HCT116 (cell line): ENCODE results near the gene TEX30. TPM values are rescaled to one million over a fixed set of nuclear protein-coding genes. Genes with fewer than 3 reads are reported as not detected.

Experiments
- ATAC-seq: fragments of 200-7000 bp; cut with Tn5 transposase; 2 replicates; pipeline ENCODE4 v1.9.1; 2020; ENCODE audit warnings: mild to moderate bottlenecking, moderate library complexity
- BruUV-seq: library from RNA; stranded (reverse); fragments of 400-500 nt; replicated peaks from 2 replicates; lab custom pipeline; 2021; lab: Mats Ljungman, UMichigan
- CTCF ChIA-PET: fragments of 300-600 bp; sonication (Branson Sonifier 250); formaldehyde crosslinking; loops from one replicate; lab custom pipeline; 2021; ENCODE audit warnings: antibody characterized with exemption; lab: Charles Lee
- POLR2A ChIA-PET: fragments of 300-600, 350-600 bp; sonication (Branson Sonifier 250); formaldehyde crosslinking; loops from one replicate; lab custom pipeline; 2021; ENCODE audit warnings: antibody characterized with exemption; lab: Charles Lee
- RAD21 ChIA-PET, 2 experiments: fragments of 300-600 bp; sonication (Branson Sonifier 250); formaldehyde crosslinking; loops; one replicate each; lab custom pipeline; 2023; ENCODE audit warnings: low total read pairs in 2 of 2; ENCODE audit not compliant: uncharacterized antibody in 2 of 2, unreplicated experiment in 2 of 2, low non-redundant PET in 1 of 2; lab: Charles Lee
- DNase-seq: peaks from one replicate; pipeline ENCODE4 v3.0.0-alpha.2; 2010; ENCODE audit warnings: low read depth, low spot score
- H2AFZ ChIP-seq: fragments of 200-600 bp; shearing (Covaris generic), sonication (generic); 2 replicates; pipeline ENCODE4 v1.6.1; 2017; ENCODE audit warnings: low read depth, mixed run types, mixed read lengths, antibody characterized with exemption, low read length; ENCODE audit not compliant: poor library complexity, severe bottlenecking
- H3K27ac ChIP-seq: 2 replicates; pipeline ENCODE4 v1.5.1; 2012; ENCODE audit warnings: low read depth, low read length
- H3K27me3 ChIP-seq: fragments of 200-600 bp; sonication (generic); 2 replicates; pipeline ENCODE4 v1.6.1; 2016; ENCODE audit warnings: mixed run types, low read length, mixed read lengths; ENCODE audit not compliant: insufficient read depth
- H3K36me3 ChIP-seq, 2 experiments: fragments of 200-500 bp in 1 of 2; fragments of 200-600 bp in 1 of 2; sonication (Bioruptor generic) in 1 of 2; sonication (generic) in 1 of 2; 2 replicates each; pipeline versions ENCODE4 v1.5.1 to v1.6.1; 2014 to 2016; ENCODE audit warnings: low read length in 2 of 2, inconsistent platforms in 1 of 2, mixed read lengths in 1 of 2, mixed run types in 1 of 2; ENCODE audit not compliant: insufficient read depth in 2 of 2, control insufficient read depth in 1 of 2
- H3K4me1 ChIP-seq, 2 experiments: fragments of 200-600 bp in 1 of 2; sonication (generic) in 1 of 2; 2 replicates each; pipeline versions ENCODE4 v1.5.1 to v1.6.1; 2012 to 2017; ENCODE audit warnings: low read length in 2 of 2, inconsistent platforms in 1 of 2, mild to moderate bottlenecking in 1 of 2, mixed read lengths in 1 of 2, mixed run types in 1 of 2, moderate library complexity in 1 of 2; ENCODE audit not compliant: insufficient read depth in 2 of 2, control insufficient read depth in 1 of 2
- H3K4me2 ChIP-seq: fragments of 200-600 bp; sonication (generic); 2 replicates; pipeline ENCODE4 v1.6.1; 2017; ENCODE audit warnings: mixed run types, low read length, mixed read lengths
- H3K4me3 ChIP-seq, 2 experiments: fragments of 200-600 bp in 1 of 2; sonication (generic) in 1 of 2; replicated peaks in 1 of 2; 2 replicates each; pipeline ENCODE4 v1.5.1; 2011 to 2016; ENCODE audit warnings: low read length in 2 of 2, control low read depth in 1 of 2, low read depth in 1 of 2, mild to moderate bottlenecking in 1 of 2, mixed read lengths in 1 of 2, mixed run types in 1 of 2
- H3K79me2 ChIP-seq: fragments of 200-600 bp; sonication (generic); 2 replicates; pipeline ENCODE4 v1.6.1; 2017; ENCODE audit warnings: mild to moderate bottlenecking, mixed run types, low read length, moderate library complexity, mixed read lengths; ENCODE audit not compliant: insufficient read depth
- H3K9ac ChIP-seq: fragments of 200-600 bp; sonication (generic); 2 replicates; pipeline ENCODE4 v1.6.1; 2016; ENCODE audit warnings: low read length, mixed read lengths
- H3K9me2 ChIP-seq: fragments of 200-600 bp; sonication (generic), shearing (Covaris generic); 2 replicates; pipeline ENCODE4 v1.6.1; 2017; ENCODE audit warnings: mixed run types, mild to moderate bottlenecking, moderate library complexity; ENCODE audit not compliant: insufficient read depth
- H3K9me3 ChIP-seq, 2 experiments: fragments of 200-500 bp in 1 of 2; fragments of 200-600 bp in 1 of 2; sonication (Bioruptor generic) in 1 of 2; sonication (generic) in 1 of 2; 2 replicates each; pipeline ENCODE4 v1.6.1; 2014 to 2017; ENCODE audit warnings: low read length in 2 of 2, mixed read lengths in 2 of 2, inconsistent platforms in 1 of 2, low read depth in 1 of 2, mild to moderate bottlenecking in 1 of 2, mixed run types in 1 of 2, moderate library complexity in 1 of 2; ENCODE audit not compliant: control insufficient read depth in 1 of 2, insufficient read depth in 1 of 2
- H4K20me1 ChIP-seq: fragments of 200-600 bp; sonication (generic), shearing (Covaris generic); 2 replicates; pipeline ENCODE4 v1.6.1; 2017; ENCODE audit warnings: mixed run types, mild to moderate bottlenecking, moderate library complexity; ENCODE audit not compliant: insufficient read depth
- CBX3 ChIP-seq: IDR thresholded peaks from 2 replicates; pipeline ENCODE4 v1.6.1; 2012; ENCODE audit warnings: low read depth
- CEBPB ChIP-seq: IDR thresholded peaks from 2 replicates; pipeline ENCODE4 v1.6.1; 2012; ENCODE audit warnings: low read depth
- CTCF ChIP-seq, 3 experiments: fragments of 200-600 bp in 1 of 3; sonication (generic) in 1 of 3; IDR thresholded peaks in 2 of 3; conservative IDR thresholded peaks in 1 of 3; 2 replicates each; pipeline ENCODE4 v1.5.1; 2012 to 2017; ENCODE audit warnings: low read depth in 2 of 3, low read length in 2 of 3, antibody characterized with exemption in 1 of 3, borderline replicate concordance in 1 of 3, control low read depth in 1 of 3, mild to moderate bottlenecking in 1 of 3, mixed read lengths in 1 of 3, mixed run types in 1 of 3, moderate library complexity in 1 of 3; ENCODE audit not compliant: insufficient read depth in 1 of 3
- EGR1 ChIP-seq: IDR thresholded peaks from 2 replicates; pipeline ENCODE4 v1.6.1; 2012; ENCODE audit warnings: low read depth
- EZH2phosphoT487 ChIP-seq: fragments of 200-600 bp; IDR thresholded peaks from 2 replicates; pipeline ENCODE4 v1.6.1; 2018; ENCODE audit warnings: antibody characterized with exemption, borderline replicate concordance
- FOSL1 ChIP-seq: IDR thresholded peaks from 2 replicates; pipeline ENCODE4 v1.6.1; 2012; ENCODE audit warnings: low read depth
- JUND ChIP-seq: IDR thresholded peaks from 2 replicates; pipeline ENCODE4 v1.6.1; 2012
- RAD21 ChIP-seq: IDR thresholded peaks from 2 replicates; pipeline ENCODE4 v1.6.1; 2012; ENCODE audit warnings: low read depth, mild to moderate bottlenecking
- SIN3A ChIP-seq: IDR thresholded peaks from 2 replicates; pipeline ENCODE4 v1.6.1; 2012; ENCODE audit warnings: low read depth
- SRF ChIP-seq: IDR thresholded peaks from 2 replicates; pipeline ENCODE4 v1.6.1; 2012; ENCODE audit warnings: low read depth
- TCF7L2 ChIP-seq: IDR thresholded peaks from 2 replicates; pipeline ENCODE4 v1.7.0; 2011; ENCODE audit warnings: borderline replicate concordance, inconsistent platforms; ENCODE audit not compliant: insufficient read depth, insufficient read length; ENCODE audit errors: extremely low read depth
- YY1 ChIP-seq: IDR thresholded peaks from 2 replicates; pipeline ENCODE4 v1.6.1; 2011; ENCODE audit warnings: low read length, low read depth, moderate library complexity, mild to moderate bottlenecking; ENCODE audit not compliant: insufficient replicate concordance; ENCODE audit errors: extremely low read depth
- intact Hi-C: fragments of 100-400 bp; cut with micrococcal nuclease; formaldehyde crosslinking; loops from 2 replicates; pipeline ENCODE4 v1.10.0; 2022
- total RNA-seq: library from RNA; stranded (reverse); gene quantifications from one replicate; pipeline ENCODE4 v1.2.1, GENCODE V29; 2021; ENCODE audit not compliant: unreplicated experiment
- TF ChIP-seq, protein P1 (sequence below): IDR thresholded peaks from 2 replicates; pipeline ENCODE4 v1.6.1; 2012; ENCODE audit warnings: low read depth
- TF ChIP-seq, protein P2 (sequence below): IDR thresholded peaks from 2 replicates; pipeline ENCODE4 v1.6.1; 2012
- TF ChIP-seq, protein P3 (sequence below): IDR thresholded peaks from 2 replicates; pipeline ENCODE4 v1.6.1; 2012

TEX30 gene
- total RNA-seq, 1 experiment from 2014 or later: 22.3 TPM

- H3K4me3 ChIP-seq: no peak overlapping the region
- no peaks in the 10 kb centered on the region for H4K20me1 ChIP-seq
- no peak for TF ChIP-seq YY1
- no peak for TF ChIP-seq FOSL1
- no peak for TF ChIP-seq SRF
- no peak for TF ChIP-seq RAD21
- TF ChIP-seq SIN3A: no peak
- no peak for TF ChIP-seq EZH2phosphoT487
- TF ChIP-seq, protein P1, sequence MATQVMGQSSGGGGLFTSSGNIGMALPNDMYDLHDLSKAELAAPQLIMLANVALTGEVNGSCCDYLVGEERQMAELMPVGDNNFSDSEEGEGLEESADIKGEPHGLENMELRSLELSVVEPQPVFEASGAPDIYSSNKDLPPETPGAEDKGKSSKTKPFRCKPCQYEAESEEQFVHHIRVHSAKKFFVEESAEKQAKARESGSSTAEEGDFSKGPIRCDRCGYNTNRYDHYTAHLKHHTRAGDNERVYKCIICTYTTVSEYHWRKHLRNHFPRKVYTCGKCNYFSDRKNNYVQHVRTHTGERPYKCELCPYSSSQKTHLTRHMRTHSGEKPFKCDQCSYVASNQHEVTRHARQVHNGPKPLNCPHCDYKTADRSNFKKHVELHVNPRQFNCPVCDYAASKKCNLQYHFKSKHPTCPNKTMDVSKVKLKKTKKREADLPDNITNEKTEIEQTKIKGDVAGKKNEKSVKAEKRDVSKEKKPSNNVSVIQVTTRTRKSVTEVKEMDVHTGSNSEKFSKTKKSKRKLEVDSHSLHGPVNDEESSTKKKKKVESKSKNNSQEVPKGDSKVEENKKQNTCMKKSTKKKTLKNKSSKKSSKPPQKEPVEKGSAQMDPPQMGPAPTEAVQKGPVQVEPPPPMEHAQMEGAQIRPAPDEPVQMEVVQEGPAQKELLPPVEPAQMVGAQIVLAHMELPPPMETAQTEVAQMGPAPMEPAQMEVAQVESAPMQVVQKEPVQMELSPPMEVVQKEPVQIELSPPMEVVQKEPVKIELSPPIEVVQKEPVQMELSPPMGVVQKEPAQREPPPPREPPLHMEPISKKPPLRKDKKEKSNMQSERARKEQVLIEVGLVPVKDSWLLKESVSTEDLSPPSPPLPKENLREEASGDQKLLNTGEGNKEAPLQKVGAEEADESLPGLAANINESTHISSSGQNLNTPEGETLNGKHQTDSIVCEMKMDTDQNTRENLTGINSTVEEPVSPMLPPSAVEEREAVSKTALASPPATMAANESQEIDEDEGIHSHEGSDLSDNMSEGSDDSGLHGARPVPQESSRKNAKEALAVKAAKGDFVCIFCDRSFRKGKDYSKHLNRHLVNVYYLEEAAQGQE: no peak
- no peak for TF ChIP-seq CEBPB
- TF ChIP-seq, protein P2, sequence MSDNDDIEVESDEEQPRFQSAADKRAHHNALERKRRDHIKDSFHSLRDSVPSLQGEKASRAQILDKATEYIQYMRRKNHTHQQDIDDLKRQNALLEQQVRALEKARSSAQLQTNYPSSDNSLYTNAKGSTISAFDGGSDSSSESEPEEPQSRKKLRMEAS: no peak
- no peak for TF ChIP-seq TCF7L2
- TF ChIP-seq JUND: no peak
- TF ChIP-seq CBX3: no peak
- TF ChIP-seq EGR1: no peak
- TF ChIP-seq CTCF (IDR thresholded peaks at IDR 0.05 in 2 of 3, conservative IDR thresholded peaks at IDR 0.05 in 1 of 3; ENCODE audit: borderline replicate concordance in 1 of 3, insufficient read depth in 1 of 3, low read depth in 2 of 3, low read length in 2 of 3): no peak
- TF ChIP-seq, protein P3, sequence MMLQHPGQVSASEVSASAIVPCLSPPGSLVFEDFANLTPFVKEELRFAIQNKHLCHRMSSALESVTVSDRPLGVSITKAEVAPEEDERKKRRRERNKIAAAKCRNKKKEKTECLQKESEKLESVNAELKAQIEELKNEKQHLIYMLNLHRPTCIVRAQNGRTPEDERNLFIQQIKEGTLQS: no peak
- peaks cover 3 to 6% of the 10 kb centered on the region in 2 experiments; a peak in 1 of 4 replicates for H3K36me3 ChIP-seq
- POLR2A ChIA-PET: no interaction called here
- H3K9me2 ChIP-seq: no peaks in the 10 kb centered on the region
- peaks cover 0 to 25% of the 10 kb centered on the region in 2 experiments; a peak in 2 of 4 replicates for H3K4me1 ChIP-seq
- no peaks in the 10 kb centered on the region for H3K9me3 ChIP-seq
- no peaks in the 10 kb centered on the region for H3K27me3 ChIP-seq
- H3K9ac ChIP-seq: no peak overlapping the region
- CTCF ChIA-PET: interaction anchor here (2.4 kb wide), 1 partner anchor 46 kb away, joined by 7 read pairs; no protein-coding TSS in a partner anchor
- no peak overlapping the region for H3K27ac ChIP-seq
- intact Hi-C loops: no loop called here
- no TSS peak for BruUV-seq
- H3K4me2 ChIP-seq: no peak overlapping the region
- DNase-seq (no peak), ATAC-seq (no peak)
- H3K79me2 ChIP-seq: peaks cover 24% of the 10 kb centered on the region
- RAD21 ChIA-PET: no interaction called here
- H2AFZ ChIP-seq: no peak overlapping the region
These were observed 3.2 kb downstream of the TEX30 start for GRCh38 chr13:102770435-102770834.
